Stimulated activated CD4-positive, alpha-beta T cell treated with anti-CD3 and anti-CD28 coated beads, TNF-alpha, amount 100 ng/mL, for 48 hours (primary cell): ENCODE data around the gene CYP2C18.
"Not testable (repeated sequence)": the region's sequence is repeated elsewhere in the genome, so short reads cannot be mapped to it uniquely, and the experiment has no call there.

Experiments used
- DNase-seq, 3 donors: peaks; one replicate each; pipeline ENCODE4 v3.0.0-alpha.2; 2020; ENCODE audit warnings: low read depth in 3 of 3

CYP2C18 gene

DNA sequence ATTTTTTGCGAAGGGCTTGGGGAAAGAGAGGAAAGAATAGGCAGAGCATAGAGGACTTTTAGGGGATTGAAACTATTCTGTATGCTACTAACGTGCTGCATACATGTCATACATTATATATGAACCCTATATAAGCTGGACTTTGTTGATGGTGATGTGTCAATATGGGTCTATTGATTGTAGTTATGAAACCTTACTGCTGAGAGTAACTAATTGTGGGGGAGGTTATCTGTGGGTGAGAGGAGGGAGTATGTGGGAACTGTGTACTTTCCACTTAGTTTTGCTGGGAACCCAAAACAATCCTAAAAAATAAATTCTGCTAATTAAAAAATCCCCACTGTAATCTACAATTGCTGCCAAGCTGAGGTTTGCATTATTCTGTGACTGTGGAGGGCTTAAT, 63.6 kb downstream of the CYP2C18 start:
- no peak for DNase-seq

DNA sequence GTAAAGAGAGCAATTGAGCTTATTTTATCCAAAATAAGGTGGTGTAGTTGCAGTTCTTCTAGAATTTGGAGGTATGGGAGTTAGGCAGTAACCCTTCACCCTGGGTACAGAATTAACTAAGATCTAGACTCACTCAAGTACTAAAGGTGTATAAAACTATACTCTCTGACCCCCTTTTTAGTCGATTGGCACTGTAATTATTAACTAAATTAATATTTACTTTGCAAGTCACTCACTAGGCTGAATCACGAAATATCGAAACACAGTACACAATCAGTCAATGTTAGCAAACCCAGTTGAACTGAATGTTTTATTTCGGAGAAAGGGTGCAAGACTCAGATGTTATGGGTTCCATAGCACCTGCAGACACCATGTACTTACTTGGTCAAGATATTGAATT, 64.3 kb downstream of the CYP2C18 start:
- DNase-seq, result no peak

DNA sequence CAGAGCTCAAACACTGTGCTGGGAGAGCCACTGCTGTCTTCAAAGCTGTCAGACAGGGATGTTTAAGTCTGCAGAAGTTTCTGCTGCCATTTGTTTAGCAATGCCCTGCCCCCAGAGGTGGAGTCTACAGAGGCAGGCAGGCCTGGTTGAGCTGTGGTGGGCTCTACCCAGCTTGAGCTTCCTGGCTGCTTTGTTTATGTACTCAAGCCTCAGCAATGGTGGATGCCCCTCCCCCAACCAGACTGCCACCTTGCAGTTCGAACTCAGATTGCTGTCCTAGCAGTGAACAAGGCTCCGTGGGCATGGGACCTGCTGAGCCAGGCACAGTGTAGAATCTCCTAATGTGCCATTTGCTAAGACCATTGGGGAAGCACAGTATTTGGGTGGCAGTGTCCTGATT, 74.4 kb downstream of the CYP2C18 start:
- DNase-seq, result no peak

DNA sequence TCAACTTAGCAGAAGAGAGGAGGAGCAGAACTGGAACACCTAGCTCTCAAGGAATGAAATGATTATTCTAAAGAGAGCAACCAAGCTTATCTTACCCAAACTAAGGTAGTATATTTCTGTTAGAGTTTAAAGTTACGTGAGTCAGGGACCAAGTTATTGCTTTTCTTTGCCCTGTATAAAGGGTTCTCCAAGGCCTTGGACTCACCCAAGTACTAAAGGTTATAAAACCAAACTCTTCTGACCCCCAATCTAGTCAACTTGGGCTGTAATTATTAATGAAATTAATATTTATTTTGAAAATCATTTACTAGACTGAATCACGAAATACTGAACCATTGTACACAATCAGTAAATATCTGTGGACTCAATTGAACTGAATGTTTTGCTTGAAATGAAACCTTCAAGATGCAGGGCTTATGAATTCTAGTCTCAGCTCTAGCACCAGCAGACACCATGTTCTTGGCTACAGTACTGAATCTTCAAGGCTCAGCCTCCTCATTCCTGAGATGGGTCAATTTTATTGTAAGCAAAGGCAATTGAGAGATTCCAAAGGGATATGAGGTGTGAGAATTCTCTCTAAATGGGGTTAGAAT, 77.2 kb downstream of the CYP2C18 start:
- no peak for DNase-seq

DNA sequence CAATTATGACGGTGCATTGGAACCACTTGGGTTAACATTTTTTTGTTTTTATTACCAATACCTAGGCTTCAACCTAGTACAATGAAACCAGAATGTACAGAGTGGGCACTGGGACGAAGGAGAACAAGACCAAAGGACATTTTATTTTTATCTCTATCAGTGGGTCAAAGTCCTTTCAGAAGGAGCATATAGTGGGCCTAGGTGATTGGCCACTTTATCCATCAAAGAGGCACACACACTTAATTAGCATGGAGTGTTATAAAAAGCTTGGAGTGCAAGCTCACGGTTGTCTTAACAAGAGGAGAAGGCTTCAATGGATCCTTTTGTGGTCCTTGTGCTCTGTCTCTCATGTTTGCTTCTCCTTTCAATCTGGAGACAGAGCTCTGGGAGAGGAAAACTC, 78.9 kb downstream of the CYP2C18 start, which contains the start of gene CYP2C19:
Gene CYP2C19, plus strand, starts transcription at position 289 of the 400 bp plus-strand sequence. Its CDS starts 25 bp downstream, at position 314.
- no peak for DNase-seq

DNA sequence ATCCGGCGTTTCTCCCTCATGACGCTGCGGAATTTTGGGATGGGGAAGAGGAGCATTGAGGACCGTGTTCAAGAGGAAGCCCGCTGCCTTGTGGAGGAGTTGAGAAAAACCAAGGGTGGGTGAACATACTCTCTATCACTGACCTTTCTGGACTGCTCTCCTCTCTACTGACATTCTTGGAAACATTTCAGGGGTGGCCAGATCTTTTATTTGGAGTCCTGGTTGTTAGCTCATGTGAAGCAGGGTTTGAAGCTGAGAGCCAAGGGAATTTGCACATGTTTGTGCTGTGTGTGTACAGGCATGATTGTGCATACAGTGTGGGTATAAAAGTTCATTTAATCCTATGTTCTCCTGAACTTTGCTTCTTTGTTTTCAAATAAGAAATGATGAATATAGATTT, 91.9 kb downstream of the CYP2C18 start:
- DNase-seq, result not testable (repeated sequence)

DNA sequence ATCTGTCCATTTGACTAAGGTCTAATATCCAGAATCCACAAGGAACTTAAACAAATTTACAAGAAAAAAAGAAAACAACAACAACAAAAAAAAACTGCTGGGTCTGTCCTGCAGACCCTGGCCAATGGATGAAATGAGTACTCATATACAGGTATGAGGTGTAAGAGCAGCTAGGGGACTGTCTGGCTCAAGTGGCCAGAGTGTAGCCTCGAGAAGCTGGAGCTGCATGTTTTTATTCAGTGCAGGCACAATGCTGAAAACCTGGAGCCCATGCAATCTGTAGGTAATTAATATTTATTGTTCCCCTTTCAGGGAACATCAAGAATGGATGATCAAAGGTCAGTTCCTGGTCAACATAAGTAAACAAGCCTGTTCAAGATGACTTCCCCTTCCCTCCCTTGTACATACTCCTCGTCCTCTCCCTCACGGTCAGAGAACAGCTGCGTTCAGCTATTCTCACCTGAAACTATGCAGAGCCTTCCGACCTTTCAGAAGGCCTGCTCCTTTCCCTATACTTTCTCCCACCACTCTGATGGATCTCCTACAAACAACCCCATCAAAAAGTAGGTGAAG, 94.4 kb downstream of the CYP2C18 start:
- DNase-seq, result no peak

DNA sequence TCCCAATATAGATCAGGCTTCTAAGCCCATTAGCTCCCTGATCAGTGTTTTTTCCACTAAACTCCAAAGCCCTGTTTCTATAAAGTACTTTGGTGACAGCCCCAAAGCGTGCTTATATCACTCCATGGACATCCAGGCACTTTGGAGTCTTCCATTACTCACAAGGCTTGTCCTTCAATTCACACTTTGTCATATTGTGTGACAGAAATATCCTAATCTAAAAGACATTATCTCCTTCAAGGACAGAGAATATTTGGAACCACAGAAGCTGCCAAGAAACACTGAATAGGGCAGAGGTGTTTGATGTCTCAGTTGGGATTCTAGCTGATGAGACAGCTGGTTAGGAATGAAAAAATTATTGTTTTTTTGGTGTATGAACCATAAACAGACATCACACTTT, 97.3 kb downstream of the CYP2C18 start:
- DNase-seq, result no peak

DNA sequence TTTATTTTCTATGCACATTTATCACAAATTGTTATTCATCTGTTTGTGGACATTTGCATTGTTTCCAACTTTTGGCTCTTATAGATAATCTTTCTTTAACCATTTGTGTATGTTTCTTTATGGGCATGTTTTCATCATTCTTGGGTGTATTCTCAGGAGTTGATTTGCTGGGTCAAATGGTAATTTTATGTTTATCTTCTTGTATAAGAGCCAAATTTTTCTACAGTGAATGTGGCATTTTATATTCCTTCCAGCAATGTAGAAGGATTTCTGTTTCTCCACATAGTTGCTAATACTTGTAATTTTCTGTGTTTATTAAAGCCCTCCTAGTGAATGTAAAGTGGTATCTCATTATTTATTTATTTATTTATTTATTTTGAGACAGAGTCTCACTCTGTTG, 100.7 kb downstream of the CYP2C18 start:
- no peak for DNase-seq

DNA sequence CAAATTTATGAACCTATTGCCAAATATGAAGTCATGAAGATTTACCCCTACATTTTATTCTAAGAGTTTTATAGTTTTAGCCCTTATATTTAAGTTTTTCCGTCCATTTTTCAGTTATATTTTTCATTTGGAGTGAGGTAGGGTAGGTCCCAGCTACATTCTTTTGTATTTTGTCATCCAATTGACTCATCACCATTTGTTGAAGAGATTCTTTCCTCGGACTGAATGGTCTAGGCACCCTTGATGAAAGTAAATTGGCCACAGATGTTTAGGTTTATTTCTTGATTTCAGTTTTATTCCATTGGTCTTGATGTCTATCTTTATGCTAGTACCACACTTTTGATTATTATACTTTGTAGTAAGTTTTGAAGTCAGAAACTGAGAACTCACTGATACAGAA, 101.7 kb downstream of the CYP2C18 start:
- DNase-seq, result no peak
